Nephron progenitor cell (in vitro differentiated cells): Measurements from ENCODE around the gene ZBTB8B.
"Not testable (repeated sequence)": the region's sequence is repeated elsewhere in the genome, so short reads cannot be mapped to it uniquely, and the experiment has no call there.

Source experiments
- DNase-seq: peaks from one replicate; pipeline ENCODE4 v3.0.0; 2021
- H3K27ac Mint-ChIP-seq: 2 replicates; pipeline ENCODE4 v1.8.0; 2021; ENCODE audit warnings: mild to moderate bottlenecking, moderate library complexity, mixed read lengths
- H3K27me3 Mint-ChIP-seq: 2 replicates; pipeline ENCODE4 v1.8.0; 2021; ENCODE audit warnings: mild to moderate bottlenecking, low read depth, mixed read lengths; ENCODE audit not compliant: poor library complexity
- H3K36me3 Mint-ChIP-seq: 2 replicates; pipeline ENCODE4 v1.8.0; 2021; ENCODE audit warnings: low read depth, mixed read lengths
- H3K4me1 Mint-ChIP-seq: 2 replicates; pipeline ENCODE4 v1.8.0; 2021; ENCODE audit warnings: mixed read lengths
- H3K4me3 Mint-ChIP-seq: 2 replicates; pipeline ENCODE4 v1.8.0; 2021; ENCODE audit warnings: mild to moderate bottlenecking, moderate library complexity, mixed read lengths
- H3K9me3 Mint-ChIP-seq: 2 replicates; pipeline ENCODE4 v1.8.0; 2021; ENCODE audit warnings: mild to moderate bottlenecking, moderate library complexity, mixed read lengths
- TF ChIP-seq, protein P1 (sequence below): fragments of 200-600 bp; sonication (generic); IDR thresholded peaks from 2 replicates; pipeline ENCODE4 v1.5.0; 2021; ENCODE audit warnings: antibody characterized with exemption

ZBTB8B gene

GRCh38 chr1:32480003-32480402 is 15.1 kb downstream of the ZBTB8B start:
- Mint-ChIP-seq H3K27me3 (no peaks in the 10 kb centered on the region), H3K4me3 (no peak overlapping the region), H3K4me1 (no peaks in the 10 kb centered on the region), H3K9me3 (peaks cover 6% of the 10 kb centered on the region), H3K27ac (no peak overlapping the region), H3K36me3 (peaks cover 15% of the 10 kb centered on the region)
- no peak for DNase-seq
- TF ChIP-seq, protein P1, sequence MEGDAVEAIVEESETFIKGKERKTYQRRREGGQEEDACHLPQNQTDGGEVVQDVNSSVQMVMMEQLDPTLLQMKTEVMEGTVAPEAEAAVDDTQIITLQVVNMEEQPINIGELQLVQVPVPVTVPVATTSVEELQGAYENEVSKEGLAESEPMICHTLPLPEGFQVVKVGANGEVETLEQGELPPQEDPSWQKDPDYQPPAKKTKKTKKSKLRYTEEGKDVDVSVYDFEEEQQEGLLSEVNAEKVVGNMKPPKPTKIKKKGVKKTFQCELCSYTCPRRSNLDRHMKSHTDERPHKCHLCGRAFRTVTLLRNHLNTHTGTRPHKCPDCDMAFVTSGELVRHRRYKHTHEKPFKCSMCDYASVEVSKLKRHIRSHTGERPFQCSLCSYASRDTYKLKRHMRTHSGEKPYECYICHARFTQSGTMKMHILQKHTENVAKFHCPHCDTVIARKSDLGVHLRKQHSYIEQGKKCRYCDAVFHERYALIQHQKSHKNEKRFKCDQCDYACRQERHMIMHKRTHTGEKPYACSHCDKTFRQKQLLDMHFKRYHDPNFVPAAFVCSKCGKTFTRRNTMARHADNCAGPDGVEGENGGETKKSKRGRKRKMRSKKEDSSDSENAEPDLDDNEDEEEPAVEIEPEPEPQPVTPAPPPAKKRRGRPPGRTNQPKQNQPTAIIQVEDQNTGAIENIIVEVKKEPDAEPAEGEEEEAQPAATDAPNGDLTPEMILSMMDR, result no peak

DNA sequence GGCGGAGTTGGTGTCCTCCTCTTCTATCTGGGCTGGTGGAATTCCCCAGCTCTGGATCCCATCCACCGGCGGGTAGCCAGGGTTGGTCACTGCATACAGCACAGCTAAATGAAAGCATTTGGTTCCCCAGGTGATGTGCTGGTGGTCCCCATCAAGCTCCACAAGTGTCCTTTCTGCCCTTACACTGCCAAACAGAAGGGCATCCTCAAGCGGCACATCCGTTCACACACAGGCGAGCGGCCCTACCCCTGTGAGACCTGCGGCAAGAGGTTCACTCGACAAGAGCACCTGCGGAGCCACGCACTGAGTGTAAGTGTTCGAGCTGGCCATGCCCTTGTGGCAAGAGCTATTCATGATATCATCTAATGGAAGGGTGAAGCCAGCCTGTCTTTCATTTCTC is 15.9 kb downstream of the ZBTB8B start:
- DNase-seq, result no peak
- H3K9me3 Mint-ChIP-seq, result peaks cover 6% of the 10 kb centered on the region
- H3K27ac Mint-ChIP-seq, result no peak overlapping the region
- peaks cover 22% of the 10 kb centered on the region for H3K36me3 Mint-ChIP-seq
- no peaks in the 10 kb centered on the region for H3K27me3 Mint-ChIP-seq
- H3K4me3 Mint-ChIP-seq, result no peak overlapping the region
- TF ChIP-seq, protein P1, result no peak
- no peaks in the 10 kb centered on the region for H3K4me1 Mint-ChIP-seq

DNA sequence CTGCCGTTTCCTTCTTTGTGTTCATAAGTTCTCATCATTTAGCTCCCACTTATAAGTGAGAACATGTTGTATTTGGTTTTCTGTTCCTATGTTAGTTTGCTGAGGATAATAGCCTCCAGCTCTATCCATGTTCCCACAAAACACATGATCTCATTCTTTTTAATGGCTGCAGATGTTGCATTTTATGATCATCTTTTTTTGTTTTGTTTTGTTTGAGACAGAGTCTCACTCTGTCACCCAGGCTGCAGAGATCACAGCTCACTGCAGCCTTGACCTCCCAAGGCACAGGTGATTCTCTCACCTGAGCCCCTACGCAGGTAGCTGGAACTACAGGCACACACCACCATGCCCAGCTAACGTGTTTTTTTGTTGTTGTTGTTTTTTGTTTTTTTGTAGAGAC is 16.9 kb downstream of the ZBTB8B start:
- not testable (repeated sequence) for H3K4me3 Mint-ChIP-seq, H3K9me3 Mint-ChIP-seq, H3K27ac Mint-ChIP-seq, H3K4me1 Mint-ChIP-seq, H3K27me3 Mint-ChIP-seq, DNase-seq
- peaks cover 23% of the 10 kb centered on the region for H3K36me3 Mint-ChIP-seq

GRCh38 chr1:32485554-32486255 is 20.8 kb downstream of the ZBTB8B start:
- Mint-ChIP-seq H3K4me1 (no peaks in the 10 kb centered on the region), H3K27ac (no peak overlapping the region), H3K36me3 (peaks cover 28% of the 10 kb centered on the region), H3K4me3 (no peak overlapping the region), H3K9me3 (peaks cover 6% of the 10 kb centered on the region), H3K27me3 (no peaks in the 10 kb centered on the region)
- no peak for DNase-seq
- TF ChIP-seq, protein P1, result no peak

GRCh38 chr1:32486463-32487113 is 21.7 kb downstream of the ZBTB8B start:
- no peak for DNase-seq
- TF ChIP-seq, protein P1, result no peak
- Mint-ChIP-seq H3K4me3 (no peak overlapping the region), H3K27ac (no peak overlapping the region), H3K9me3 (peaks cover 6% of the 10 kb centered on the region), H3K36me3 (peaks cover 28% of the 10 kb centered on the region), H3K4me1 (no peaks in the 10 kb centered on the region), H3K27me3 (no peaks in the 10 kb centered on the region)

GRCh38 chr1:32487182-32487581 is 22.3 kb downstream of the ZBTB8B start:
- TF ChIP-seq, protein P1, result no peak
- peaks cover 28% of the 10 kb centered on the region for H3K36me3 Mint-ChIP-seq
- H3K27ac Mint-ChIP-seq, result no peak overlapping the region
- H3K27me3 Mint-ChIP-seq, result no peaks in the 10 kb centered on the region
- H3K4me3 Mint-ChIP-seq, result no peak overlapping the region
- no peaks in the 10 kb centered on the region for H3K4me1 Mint-ChIP-seq
- DNase-seq, result no peak
- H3K9me3 Mint-ChIP-seq, result peaks cover 6% of the 10 kb centered on the region
